ENCODE data around the gene DPT. TPM values are rescaled to one million over a fixed set of nuclear protein-coding genes. Genes with fewer than 3 reads are reported as not detected.

DPT gene
- total and polyA plus RNA-seq, 2 of the 4 experiments (the other 2 are of a cell fraction) = not detected

DNA sequence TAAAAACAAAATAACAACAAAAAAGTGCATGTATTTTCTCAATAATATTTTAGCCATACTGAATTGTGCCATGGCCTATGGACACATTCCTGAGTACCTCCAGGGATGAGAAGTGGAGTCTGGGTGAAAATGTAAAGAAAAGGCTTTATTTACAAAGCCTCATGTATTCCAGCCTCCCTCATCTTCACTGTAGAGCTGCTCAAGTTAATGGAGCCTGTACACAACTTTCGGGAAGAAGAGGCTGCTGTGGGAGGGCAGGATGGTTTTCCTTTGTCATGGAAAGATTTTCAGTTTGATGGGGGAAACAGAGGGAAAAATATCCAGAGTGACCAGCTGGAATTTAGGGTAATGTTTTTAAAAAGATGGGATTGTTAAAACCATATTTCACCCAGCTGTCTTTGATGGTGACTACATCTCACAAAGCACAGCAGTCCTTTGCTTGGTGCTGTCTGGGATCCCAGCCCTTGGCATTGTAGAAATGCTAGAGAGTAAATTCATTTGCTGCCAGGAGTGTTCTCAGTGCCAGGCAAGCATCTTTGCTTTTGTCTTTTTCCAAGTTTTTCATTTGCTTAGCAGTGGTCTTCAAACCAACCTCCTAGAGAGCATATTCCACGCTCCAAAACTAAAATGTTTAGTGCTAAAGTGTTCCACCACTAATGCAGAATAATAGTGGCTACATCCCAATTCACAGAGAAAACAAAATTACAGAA is 54.9 kb downstream of the DPT start:
- Histone ChIP-seq H3K9me1 (ENCODE audit: insufficient read depth, low read length) (no peaks in the 10 kb centered on the region), H3K4me3 (ENCODE audit: insufficient read depth, low read depth, low read length) (no peak overlapping the region), H3K56ac (ENCODE audit: extremely low read depth, insufficient read depth, low read length) (no peak overlapping the region), H2BK120ac (ENCODE audit: low read depth, low read length) (no peak overlapping the region), H3K79me1 (ENCODE audit: low read depth in 1 of 2, low read length in 2 of 2) (no peaks in the 10 kb centered on the region), H4K8ac (ENCODE audit: low read depth in 2 of 2, low read length in 2 of 2) (no peak overlapping the region), H3K4me1 (ENCODE audit: control insufficient read depth, insufficient read depth, low read length) (no peaks in the 10 kb centered on the region), H3K9me3 (ENCODE audit: control insufficient read depth, insufficient read depth, low read length) (peaks cover 1% of the 10 kb centered on the region; the same call in 1 of the 2 replicates), H4K91ac (ENCODE audit: insufficient read depth, low read depth, low read length) (no peak overlapping the region), H2BK15ac (ENCODE audit: low read depth, low read length) (no peak overlapping the region), H3K4ac (ENCODE audit: low read depth, low read length) (no peak overlapping the region), H3K36me3 (ENCODE audit: control insufficient read depth, insufficient read depth, low read length) (no peaks in the 10 kb centered on the region), H3K27me3 (ENCODE audit: control insufficient read depth, insufficient read depth, low read length) (no peaks in the 10 kb centered on the region), H4K20me1 (ENCODE audit: insufficient read depth, low read length) (no peaks in the 10 kb centered on the region), H3K27ac (ENCODE audit: insufficient read depth, low read length) (no peak overlapping the region), H2BK5ac (ENCODE audit: low read depth, low read length, poor library complexity, severe bottlenecking) (no peak overlapping the region), H2BK20ac (ENCODE audit: low read depth, low read length) (no peak overlapping the region), H3K9ac (ENCODE audit: low read depth, low read length) (no peak overlapping the region), H4K5ac (ENCODE audit: low read depth, low read length) (no peak overlapping the region), H3K18ac (ENCODE audit: low read depth, low read length) (no peak overlapping the region), H3K23ac (ENCODE audit: low read depth, low read length) (no peak overlapping the region), H2AFZ (replicated peaks; ENCODE audit: low read length, poor library complexity) (no peak overlapping the region), H3K4me2 (ENCODE audit: low read depth, low read length) (no peak overlapping the region), H3K14ac (replicated peaks; ENCODE audit: low read depth, low read length) (no peak overlapping the region), H2AK9ac (replicated peaks; ENCODE audit: low read depth, low read length, poor library complexity) (no peak overlapping the region), H2AK5ac (ENCODE audit: low read depth, low read length) (no peak overlapping the region)
- intact Hi-C loops (cut with micrococcal nuclease) (no loop called here), in situ Hi-C loops (cut with MboI; ENCODE audit: low sequenced_read_pairs) (no loop called here), dilution Hi-C loops (cut with HindIII; ENCODE audit: low sequenced_read_pairs, unreplicated experiment) (no loop called here)
- ATAC-seq (ENCODE audit: low read depth) (no peak), DNase-seq (no peak)
- BruUV-seq (replicated peaks) = no TSS peak
- TF ChIP-seq RCOR1 (IDR thresholded peaks at IDR 0.05; ENCODE audit: insufficient replicate concordance, low read length) = no peak
- TF ChIP-seq, protein P1, sequence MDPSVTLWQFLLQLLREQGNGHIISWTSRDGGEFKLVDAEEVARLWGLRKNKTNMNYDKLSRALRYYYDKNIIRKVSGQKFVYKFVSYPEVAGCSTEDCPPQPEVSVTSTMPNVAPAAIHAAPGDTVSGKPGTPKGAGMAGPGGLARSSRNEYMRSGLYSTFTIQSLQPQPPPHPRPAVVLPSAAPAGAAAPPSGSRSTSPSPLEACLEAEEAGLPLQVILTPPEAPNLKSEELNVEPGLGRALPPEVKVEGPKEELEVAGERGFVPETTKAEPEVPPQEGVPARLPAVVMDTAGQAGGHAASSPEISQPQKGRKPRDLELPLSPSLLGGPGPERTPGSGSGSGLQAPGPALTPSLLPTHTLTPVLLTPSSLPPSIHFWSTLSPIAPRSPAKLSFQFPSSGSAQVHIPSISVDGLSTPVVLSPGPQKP (IDR thresholded peaks at IDR 0.05; ENCODE audit: borderline replicate concordance, low read depth, low read length) = no peak
- no peak for TF ChIP-seq CEBPB (IDR thresholded peaks at IDR 0.05; ENCODE audit: low read depth, low read length)
- no peak for TF ChIP-seq SMC3 (IDR thresholded peaks at IDR 0.05; ENCODE audit: low read depth, low read length)
- TF ChIP-seq, protein P2, sequence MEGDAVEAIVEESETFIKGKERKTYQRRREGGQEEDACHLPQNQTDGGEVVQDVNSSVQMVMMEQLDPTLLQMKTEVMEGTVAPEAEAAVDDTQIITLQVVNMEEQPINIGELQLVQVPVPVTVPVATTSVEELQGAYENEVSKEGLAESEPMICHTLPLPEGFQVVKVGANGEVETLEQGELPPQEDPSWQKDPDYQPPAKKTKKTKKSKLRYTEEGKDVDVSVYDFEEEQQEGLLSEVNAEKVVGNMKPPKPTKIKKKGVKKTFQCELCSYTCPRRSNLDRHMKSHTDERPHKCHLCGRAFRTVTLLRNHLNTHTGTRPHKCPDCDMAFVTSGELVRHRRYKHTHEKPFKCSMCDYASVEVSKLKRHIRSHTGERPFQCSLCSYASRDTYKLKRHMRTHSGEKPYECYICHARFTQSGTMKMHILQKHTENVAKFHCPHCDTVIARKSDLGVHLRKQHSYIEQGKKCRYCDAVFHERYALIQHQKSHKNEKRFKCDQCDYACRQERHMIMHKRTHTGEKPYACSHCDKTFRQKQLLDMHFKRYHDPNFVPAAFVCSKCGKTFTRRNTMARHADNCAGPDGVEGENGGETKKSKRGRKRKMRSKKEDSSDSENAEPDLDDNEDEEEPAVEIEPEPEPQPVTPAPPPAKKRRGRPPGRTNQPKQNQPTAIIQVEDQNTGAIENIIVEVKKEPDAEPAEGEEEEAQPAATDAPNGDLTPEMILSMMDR (conservative IDR thresholded peaks at IDR 0.05; ENCODE audit: low read depth, low read length) = no peak
- no peak for TF ChIP-seq RAD21 (IDR thresholded peaks at IDR 0.05; ENCODE audit: low read length)
- no peak for TF ChIP-seq NFE2L2 (IDR thresholded peaks at IDR 0.05; ENCODE audit: low read depth, low read length)
- POLR2A ChIA-PET (ENCODE audit: unreplicated experiment) = no interaction called here
- no CpG with 5 or more reads among the region's 2 CpGs for WGBS, 2 experiments (ENCODE audit: extremely low coverage in 2 of 2, insufficient read length in 1 of 2)
- CTCF ChIA-PET = no interaction called here
